ENCODE measurements around the gene MXRA7.

The MXRA7 gene

GRCh38 chr17:76635039-76635438 lies 75.7 kb downstream of the MXRA7 start:
- Histone ChIP-seq H3K27me3 (replicated peaks; ENCODE audit: control insufficient read depth, insufficient read depth, low read length) (peaks cover 4% of the 10 kb centered on the region), H3K4me3 (ENCODE audit: low read length) (no peak overlapping the region), H3K9ac (ENCODE audit: low read length) (no peak overlapping the region), H3K36me3 (ENCODE audit: control insufficient read depth, insufficient read depth, low read length, severe bottlenecking) (no peaks in the 10 kb centered on the region), H3K4me1 (ENCODE audit: control insufficient read depth, insufficient read depth, low read length) (no peaks in the 10 kb centered on the region), H3K9me3 (ENCODE audit: control insufficient read depth, low read length) (no peaks in the 10 kb centered on the region)
- DNase-seq (ENCODE audit: low read depth), result no peak

GRCh38 chr17:76633628-76634328 lies 77.0 kb downstream of the MXRA7 start:
- Histone ChIP-seq H3K4me1 (ENCODE audit: control insufficient read depth, insufficient read depth, low read length) (no peaks in the 10 kb centered on the region), H3K4me3 (ENCODE audit: low read length) (no peak overlapping the region), H3K9me3 (ENCODE audit: control insufficient read depth, low read length) (no peaks in the 10 kb centered on the region), H3K9ac (ENCODE audit: low read length) (no peak overlapping the region), H3K27me3 (replicated peaks; ENCODE audit: control insufficient read depth, insufficient read depth, low read length) (peaks cover 10% of the 10 kb centered on the region), H3K36me3 (ENCODE audit: control insufficient read depth, insufficient read depth, low read length, severe bottlenecking) (no peaks in the 10 kb centered on the region)
- no peak for DNase-seq (ENCODE audit: low read depth)

GRCh38 chr17:76631821-76632565 lies 78.8 kb downstream of the MXRA7 start:
- H3K4me1 ChIP-seq (ENCODE audit: control insufficient read depth, insufficient read depth, low read length), result no peaks in the 10 kb centered on the region
- DNase-seq (ENCODE audit: low read depth), result no peak

GRCh38 chr17:76630151-76630550 lies 80.6 kb downstream of the MXRA7 start:
- H3K9ac ChIP-seq (ENCODE audit: low read length), result no peak overlapping the region
- peaks cover 32% of the 10 kb centered on the region for H3K27me3 ChIP-seq (replicated peaks; ENCODE audit: control insufficient read depth, insufficient read depth, low read length)
- H3K9me3 ChIP-seq (ENCODE audit: control insufficient read depth, low read length), result no peaks in the 10 kb centered on the region
- H3K4me1 ChIP-seq (ENCODE audit: control insufficient read depth, insufficient read depth, low read length), result no peaks in the 10 kb centered on the region
- DNase-seq (ENCODE audit: low read depth), result no peak
- H3K36me3 ChIP-seq (ENCODE audit: control insufficient read depth, insufficient read depth, low read length, severe bottlenecking), result no peaks in the 10 kb centered on the region
- no peak overlapping the region for H3K4me3 ChIP-seq (ENCODE audit: low read length)

More at GRCh38 chr17:76631821-76632565, 78.8 kb downstream of the MXRA7 start:
- Histone ChIP-seq H3K27me3 (replicated peaks; ENCODE audit: control insufficient read depth, insufficient read depth, low read length) (peaks cover 15% of the 10 kb centered on the region), H3K4me3 (ENCODE audit: low read length) (no peak overlapping the region), H3K9ac (ENCODE audit: low read length) (no peak overlapping the region), H3K36me3 (ENCODE audit: control insufficient read depth, insufficient read depth, low read length, severe bottlenecking) (no peaks in the 10 kb centered on the region), H3K9me3 (ENCODE audit: control insufficient read depth, low read length) (no peaks in the 10 kb centered on the region)

Measured in adipocyte (in vitro differentiated cells).